Heart left ventricle (tissue), 13 donors: ENCODE measurements around the gene LRRC36.

Source experiments
- CTCF ChIP-seq, 12 donors: fragments of 200-600 bp; sonication (generic) in 4 of 12; IDR thresholded peaks; one replicate each; pipeline versions ENCODE4 v1.5.0 to v1.8.0; 2018 to 2022; ENCODE audit warnings: antibody characterized with exemption in 12 of 12, mild to moderate bottlenecking in 5 of 12
- POLR2A ChIP-seq, 2 donors: fragments of 450-650 bp; IDR thresholded peaks; one replicate each; pipeline ENCODE4 v1.6.1; 2017; ENCODE audit warnings: antibody characterized with exemption in 2 of 2, mild to moderate bottlenecking in 2 of 2, moderate library complexity in 2 of 2
- donor health status: ischemic (EF 13 %, LVEDD 7.1; RV severe dilation, severe dysfunction).
- donor health status: DM: no; HTN: yes; CAD: no.
- donor health status: DM: no; HTN: no; CAD: no.
- donor health status: ischemic (EF 25% LVEDD 6.9; RV normal size, moderate dysfunction).
- donor health status: ischemic (EF 25% LVEDD 5.7; RV mildly dilated, moderate dysfunction).
- donor health status: ischemic (EF 35%, LVEDD 5.7; RV mildly dilated, moderate dysfunction).
- donor health status: nonischemic (EF 11% LVEDD 7.7; RV severe dilation, severe dysfunction).
- donor health status: DM: yes; HTN: yes; CAD: no.
- donor health status: PGD.
- donor health status: ischemic (EF 29% LVEDD 5.4; RV normal size, mild dysfunction).
- donor health status: nonischemic (EF 23%, LVEDD 6.1; RV moderate dilation, normal function).

- TF ChIP-seq POLR2A (IDR thresholded peaks at IDR 0.05): no peak
- no peak for TF ChIP-seq CTCF (IDR thresholded peaks at IDR 0.05)
Observed at GRCh38 chr16:67283039-67283825, 43.4 kb upstream of the LRRC36 start.
